22Rv1 (cell line): Measurements from ENCODE around the gene IRF6.

ENCODE experiments used
- CTCF ChIP-seq: fragments of 450-650 bp; IDR thresholded peaks from 2 replicates; pipeline ENCODE4 v1.5.1; 2017; ENCODE audit warnings: mild to moderate bottlenecking
- ZFX ChIP-seq: fragments of 450-650 bp; IDR thresholded peaks from 2 replicates; pipeline ENCODE4 v1.6.1; 2017; ENCODE audit warnings: antibody characterized with exemption, borderline replicate concordance

- TF ChIP-seq CTCF: no peak
- TF ChIP-seq ZFX: no peak
These were observed 25.7 kb upstream of the IRF6 start for GRCh38 chr1:209831615-209832014.
